Neural cell (in vitro differentiated cells): Measurements from ENCODE around the gene TIE1. TPM values are rescaled to one million over a fixed set of nuclear protein-coding genes. Genes with fewer than 3 reads are reported as not detected.

Source experiments
- H2AFZ ChIP-seq: fragments of 200-600, 300-800 bp; sonication (generic), shearing (Covaris generic); 2 replicates; pipeline ENCODE4 v1.6.0; 2014; ENCODE audit warnings: low read depth, mild to moderate bottlenecking, antibody characterized with exemption, low read length, moderate library complexity
- H3F3A ChIP-seq: fragments of 200-600 bp; shearing (Covaris generic); 2 replicates; pipeline ENCODE4 v1.6.1; 2016; ENCODE audit warnings: mild to moderate bottlenecking, moderate library complexity, mixed read lengths, antibody characterized with exemption, low read length; ENCODE audit not compliant: insufficient read depth, poor library complexity, severe bottlenecking
- H3K27ac ChIP-seq: fragments of 200-600, 300-800 bp; sonication (generic), shearing (Covaris generic); 2 replicates; pipeline ENCODE4 v1.5.1; 2014; ENCODE audit warnings: mild to moderate bottlenecking, low read length, moderate library complexity
- H3K27me3 ChIP-seq: fragments of 300-800, 200-600 bp; sonication (generic), shearing (Covaris generic); 2 replicates; pipeline ENCODE4 v1.6.0; 2014; ENCODE audit warnings: mild to moderate bottlenecking, low read depth, low read length, moderate library complexity; ENCODE audit not compliant: insufficient read depth
- H3K36me3 ChIP-seq: fragments of 300-800, 200-600 bp; sonication (generic), shearing (Covaris generic); 2 replicates; pipeline ENCODE4 v1.5.1; 2014; ENCODE audit warnings: mild to moderate bottlenecking, antibody characterized with exemption, low read length, moderate library complexity; ENCODE audit not compliant: insufficient read depth
- H3K4me2 ChIP-seq: fragments of 300-800, 200-600 bp; sonication (generic), shearing (Covaris generic); 2 replicates; pipeline ENCODE4 v1.6.0; 2014; ENCODE audit warnings: mild to moderate bottlenecking, low read length
- H3K4me3 ChIP-seq: fragments of 300-800, 200-600 bp; sonication (generic), shearing (Covaris generic); 2 replicates; pipeline ENCODE4 v1.5.1; 2014; ENCODE audit warnings: mild to moderate bottlenecking, low read length, moderate library complexity
- H3K79me2 ChIP-seq: fragments of 200-600 bp; shearing (Covaris generic); replicated peaks from 2 replicates; pipeline ENCODE4 v1.6.0; 2014; ENCODE audit warnings: mild to moderate bottlenecking, low read length, moderate library complexity; ENCODE audit not compliant: insufficient read depth
- H3K9ac ChIP-seq: fragments of 300-800, 200-600 bp; sonication (generic), shearing (Covaris generic); 2 replicates; pipeline ENCODE4 v1.6.1; 2016; ENCODE audit warnings: mild to moderate bottlenecking, low read length, mixed read lengths
- H3K9me2 ChIP-seq: fragments of 200-600 bp; shearing (Covaris generic); 2 replicates; pipeline ENCODE4 v1.6.1; 2016; ENCODE audit warnings: mild to moderate bottlenecking, low read length, mixed read lengths; ENCODE audit not compliant: insufficient read depth
- H3K9me3 ChIP-seq: fragments of 200-600, 300-800 bp; sonication (generic), shearing (Covaris generic); 2 replicates; pipeline ENCODE4 v1.6.1; 2016; ENCODE audit warnings: mild to moderate bottlenecking, mixed run types, low read length, moderate library complexity, mixed read lengths
- H4K20me1 ChIP-seq: fragments of 200-600 bp; shearing (Covaris generic); 2 replicates; pipeline ENCODE4 v1.6.1; 2016; ENCODE audit warnings: mild to moderate bottlenecking, mixed run types; ENCODE audit not compliant: insufficient read depth
- CTCF ChIP-seq: fragments of 450-650 bp; IDR thresholded peaks from 2 replicates; pipeline ENCODE4 v1.5.1; 2014; ENCODE audit warnings: antibody characterized with exemption, mild to moderate bottlenecking, moderate library complexity; ENCODE audit not compliant: poor library complexity, severe bottlenecking
- EP300 ChIP-seq: fragments of 450-650 bp; conservative IDR thresholded peaks from 2 replicates; pipeline ENCODE4 v1.6.1; 2014; ENCODE audit warnings: antibody characterized with exemption, mild to moderate bottlenecking, moderate library complexity; ENCODE audit not compliant: poor library complexity, severe bottlenecking
- EZH2 ChIP-seq: fragments of 200-600, 300-800 bp; shearing (Covaris generic), sonication (generic); IDR thresholded peaks from 2 replicates; pipeline ENCODE4 v1.6.1; 2014; ENCODE audit warnings: antibody characterized with exemption, low read length, borderline replicate concordance, mild to moderate bottlenecking; ENCODE audit not compliant: insufficient read depth, poor library complexity, severe bottlenecking
- MXI1 ChIP-seq: fragments of 450-650 bp; conservative IDR thresholded peaks from 2 replicates; pipeline ENCODE4 v1.6.1; 2014; ENCODE audit warnings: antibody characterized with exemption, mild to moderate bottlenecking; ENCODE audit not compliant: poor library complexity, severe bottlenecking
- POLR2AphosphoS5 ChIP-seq: IDR thresholded peaks from 2 replicates; pipeline ENCODE4 v1.6.1; 2012
- RAD21 ChIP-seq: fragments of 450-650 bp; conservative IDR thresholded peaks from 2 replicates; pipeline ENCODE4 v1.6.1; 2014; ENCODE audit warnings: antibody characterized with exemption, mild to moderate bottlenecking, moderate library complexity
- REST ChIP-seq: IDR thresholded peaks from 2 replicates; pipeline ENCODE4 v1.6.1; 2012; ENCODE audit warnings: borderline replicate concordance
- SMC3 ChIP-seq: fragments of 450-650 bp; conservative IDR thresholded peaks from 2 replicates; pipeline ENCODE4 v1.6.1; 2014; ENCODE audit warnings: antibody characterized with exemption, mild to moderate bottlenecking, moderate library complexity; ENCODE audit not compliant: poor library complexity
- TAF1 ChIP-seq: IDR thresholded peaks from 2 replicates; pipeline ENCODE4 v1.6.1; 2012; ENCODE audit warnings: low read depth
- polyA plus RNA-seq: library from polyadenylated mRNA; depleted of rRNA; stranded (reverse); fragments of >200 nt; gene quantifications from 2 replicates; pipeline ENCODE4 v1.2.3, GENCODE V29; 2014

TIE1 gene
- polyA plus RNA-seq, 1 donor from 2014 or later, result not detected

- TF ChIP-seq SMC3 (no peak), CTCF (no peak), POLR2AphosphoS5 (no peak), EP300 (no peak), TAF1 (no peak), REST (no peak), MXI1 (no peak)
- no peaks in the 10 kb centered on the region for H4K20me1 ChIP-seq
- no peaks in the 10 kb centered on the region for H3F3A ChIP-seq
- no peak overlapping the region for H3K4me3 ChIP-seq
- H3K9me3 ChIP-seq, result no peaks in the 10 kb centered on the region
- H3K9me2 ChIP-seq, result no peaks in the 10 kb centered on the region
- H3K4me2 ChIP-seq, result no peak overlapping the region
- H3K27ac ChIP-seq, result no peak overlapping the region
- H3K27me3 ChIP-seq, result no peaks in the 10 kb centered on the region
- no peak overlapping the region for H2AFZ ChIP-seq
- H3K36me3 ChIP-seq, result no peaks in the 10 kb centered on the region
- peaks cover 10% of the 10 kb centered on the region for H3K79me2 ChIP-seq
- H3K9ac ChIP-seq, result no peak overlapping the region
Observed at GRCh38 chr1:43363935-43364525, 63.2 kb downstream of the TIE1 start.

- no peak overlapping the region for H3K27ac ChIP-seq
- no peak overlapping the region for H2AFZ ChIP-seq
- H3K27me3 ChIP-seq, result no peaks in the 10 kb centered on the region
- no peak overlapping the region for H3K4me2 ChIP-seq
- H3K79me2 ChIP-seq, result peaks cover 3% of the 10 kb centered on the region
- H3K9me3 ChIP-seq, result no peaks in the 10 kb centered on the region
- TF ChIP-seq SMC3, result no peak
- TF ChIP-seq TAF1, result no peak
- no peak for TF ChIP-seq REST
- TF ChIP-seq MXI1, result no peak
- TF ChIP-seq RAD21, result no peak
- no peak for TF ChIP-seq POLR2AphosphoS5
- no peak for TF ChIP-seq EZH2
- TF ChIP-seq CTCF, result no peak
- TF ChIP-seq EP300, result no peak
- H3K9me2 ChIP-seq, result no peaks in the 10 kb centered on the region
- no peaks in the 10 kb centered on the region for H3K36me3 ChIP-seq
- no peaks in the 10 kb centered on the region for H3F3A ChIP-seq
- H4K20me1 ChIP-seq, result no peaks in the 10 kb centered on the region
- H3K9ac ChIP-seq, result no peak overlapping the region
- no peak overlapping the region for H3K4me3 ChIP-seq
Observed at GRCh38 chr1:43365678-43366077, 64.9 kb downstream of the TIE1 start.
